HCT116 (cell line): ENCODE data around the gene PLXNB3. TPM values are rescaled to one million over a fixed set of nuclear protein-coding genes. Genes with fewer than 3 reads are reported as not detected.

Experiments
- ATAC-seq: fragments of 200-7000 bp; cut with Tn5 transposase; 2 replicates; pipeline ENCODE4 v1.9.1; 2020; ENCODE audit warnings: mild to moderate bottlenecking, moderate library complexity
- BruUV-seq: library from RNA; stranded (reverse); fragments of 400-500 nt; replicated peaks from 2 replicates; lab custom pipeline; 2021; lab: Mats Ljungman, UMichigan
- CTCF ChIA-PET: fragments of 300-600 bp; sonication (Branson Sonifier 250); formaldehyde crosslinking; loops from one replicate; lab custom pipeline; 2021; ENCODE audit warnings: antibody characterized with exemption; lab: Charles Lee
- POLR2A ChIA-PET: fragments of 300-600, 350-600 bp; sonication (Branson Sonifier 250); formaldehyde crosslinking; loops from one replicate; lab custom pipeline; 2021; ENCODE audit warnings: antibody characterized with exemption; lab: Charles Lee
- RAD21 ChIA-PET, 2 experiments: fragments of 300-600 bp; sonication (Branson Sonifier 250); formaldehyde crosslinking; loops; one replicate each; lab custom pipeline; 2023; ENCODE audit warnings: low total read pairs in 2 of 2; ENCODE audit not compliant: uncharacterized antibody in 2 of 2, unreplicated experiment in 2 of 2, low non-redundant PET in 1 of 2; lab: Charles Lee
- DNase-seq: peaks from one replicate; pipeline ENCODE4 v3.0.0-alpha.2; 2010; ENCODE audit warnings: low read depth, low spot score
- H2AFZ ChIP-seq: fragments of 200-600 bp; shearing (Covaris generic), sonication (generic); 2 replicates; pipeline ENCODE4 v1.6.1; 2017; ENCODE audit warnings: low read depth, mixed run types, mixed read lengths, antibody characterized with exemption, low read length; ENCODE audit not compliant: poor library complexity, severe bottlenecking
- H3K27ac ChIP-seq: 2 replicates; pipeline ENCODE4 v1.5.1; 2012; ENCODE audit warnings: low read depth, low read length
- H3K27me3 ChIP-seq: fragments of 200-600 bp; sonication (generic); 2 replicates; pipeline ENCODE4 v1.6.1; 2016; ENCODE audit warnings: mixed run types, low read length, mixed read lengths; ENCODE audit not compliant: insufficient read depth
- H3K36me3 ChIP-seq, 2 experiments: fragments of 200-500 bp in 1 of 2; fragments of 200-600 bp in 1 of 2; sonication (Bioruptor generic) in 1 of 2; sonication (generic) in 1 of 2; 2 replicates each; pipeline versions ENCODE4 v1.5.1 to v1.6.1; 2014 to 2016; ENCODE audit warnings: low read length in 2 of 2, inconsistent platforms in 1 of 2, mixed read lengths in 1 of 2, mixed run types in 1 of 2; ENCODE audit not compliant: insufficient read depth in 2 of 2, control insufficient read depth in 1 of 2
- H3K4me1 ChIP-seq, 2 experiments: fragments of 200-600 bp in 1 of 2; sonication (generic) in 1 of 2; 2 replicates each; pipeline versions ENCODE4 v1.5.1 to v1.6.1; 2012 to 2017; ENCODE audit warnings: low read length in 2 of 2, inconsistent platforms in 1 of 2, mild to moderate bottlenecking in 1 of 2, mixed read lengths in 1 of 2, mixed run types in 1 of 2, moderate library complexity in 1 of 2; ENCODE audit not compliant: insufficient read depth in 2 of 2, control insufficient read depth in 1 of 2
- H3K4me2 ChIP-seq: fragments of 200-600 bp; sonication (generic); 2 replicates; pipeline ENCODE4 v1.6.1; 2017; ENCODE audit warnings: mixed run types, low read length, mixed read lengths
- H3K4me3 ChIP-seq, 2 experiments: fragments of 200-600 bp in 1 of 2; sonication (generic) in 1 of 2; replicated peaks in 1 of 2; 2 replicates each; pipeline ENCODE4 v1.5.1; 2011 to 2016; ENCODE audit warnings: low read length in 2 of 2, control low read depth in 1 of 2, low read depth in 1 of 2, mild to moderate bottlenecking in 1 of 2, mixed read lengths in 1 of 2, mixed run types in 1 of 2
- H3K79me2 ChIP-seq: fragments of 200-600 bp; sonication (generic); 2 replicates; pipeline ENCODE4 v1.6.1; 2017; ENCODE audit warnings: mild to moderate bottlenecking, mixed run types, low read length, moderate library complexity, mixed read lengths; ENCODE audit not compliant: insufficient read depth
- H3K9ac ChIP-seq: fragments of 200-600 bp; sonication (generic); 2 replicates; pipeline ENCODE4 v1.6.1; 2016; ENCODE audit warnings: low read length, mixed read lengths
- H3K9me2 ChIP-seq: fragments of 200-600 bp; sonication (generic), shearing (Covaris generic); 2 replicates; pipeline ENCODE4 v1.6.1; 2017; ENCODE audit warnings: mixed run types, mild to moderate bottlenecking, moderate library complexity; ENCODE audit not compliant: insufficient read depth
- H3K9me3 ChIP-seq, 2 experiments: fragments of 200-500 bp in 1 of 2; fragments of 200-600 bp in 1 of 2; sonication (Bioruptor generic) in 1 of 2; sonication (generic) in 1 of 2; 2 replicates each; pipeline ENCODE4 v1.6.1; 2014 to 2017; ENCODE audit warnings: low read length in 2 of 2, mixed read lengths in 2 of 2, inconsistent platforms in 1 of 2, low read depth in 1 of 2, mild to moderate bottlenecking in 1 of 2, mixed run types in 1 of 2, moderate library complexity in 1 of 2; ENCODE audit not compliant: control insufficient read depth in 1 of 2, insufficient read depth in 1 of 2
- H4K20me1 ChIP-seq: fragments of 200-600 bp; sonication (generic), shearing (Covaris generic); 2 replicates; pipeline ENCODE4 v1.6.1; 2017; ENCODE audit warnings: mixed run types, mild to moderate bottlenecking, moderate library complexity; ENCODE audit not compliant: insufficient read depth
- ATF3 ChIP-seq: IDR thresholded peaks from 2 replicates; pipeline ENCODE4 v1.6.1; 2012
- CEBPB ChIP-seq: IDR thresholded peaks from 2 replicates; pipeline ENCODE4 v1.6.1; 2012; ENCODE audit warnings: low read depth
- CTCF ChIP-seq, 3 experiments: fragments of 200-600 bp in 1 of 3; sonication (generic) in 1 of 3; IDR thresholded peaks in 2 of 3; conservative IDR thresholded peaks in 1 of 3; 2 replicates each; pipeline ENCODE4 v1.5.1; 2012 to 2017; ENCODE audit warnings: low read depth in 2 of 3, low read length in 2 of 3, antibody characterized with exemption in 1 of 3, borderline replicate concordance in 1 of 3, control low read depth in 1 of 3, mild to moderate bottlenecking in 1 of 3, mixed read lengths in 1 of 3, mixed run types in 1 of 3, moderate library complexity in 1 of 3; ENCODE audit not compliant: insufficient read depth in 1 of 3
- EGR1 ChIP-seq: IDR thresholded peaks from 2 replicates; pipeline ENCODE4 v1.6.1; 2012; ENCODE audit warnings: low read depth
- ELF1 ChIP-seq: IDR thresholded peaks from 2 replicates; pipeline ENCODE4 v1.6.1; 2012; ENCODE audit warnings: low read depth, borderline replicate concordance
- EZH2 ChIP-seq: fragments of 200-600 bp; sonication (generic); IDR thresholded peaks from 2 replicates; pipeline ENCODE4 v1.6.1; 2017; ENCODE audit warnings: antibody characterized with exemption, mixed run types
- FOSL1 ChIP-seq: IDR thresholded peaks from 2 replicates; pipeline ENCODE4 v1.6.1; 2012; ENCODE audit warnings: low read depth
- JUND ChIP-seq: IDR thresholded peaks from 2 replicates; pipeline ENCODE4 v1.6.1; 2012
- MAX ChIP-seq: IDR thresholded peaks from 2 replicates; pipeline ENCODE4 v1.6.1; 2012
- POLR2A ChIP-seq: IDR thresholded peaks from 2 replicates; pipeline ENCODE4 v1.7.0; 2011; ENCODE audit warnings: borderline replicate concordance; ENCODE audit not compliant: insufficient read depth, insufficient read length; ENCODE audit errors: extremely low read depth
- POLR2AphosphoS5 ChIP-seq: IDR thresholded peaks from 2 replicates; pipeline ENCODE4 v1.6.1; 2011; ENCODE audit warnings: mild to moderate bottlenecking, low read depth, low read length, moderate library complexity
- SIN3A ChIP-seq: IDR thresholded peaks from 2 replicates; pipeline ENCODE4 v1.6.1; 2012; ENCODE audit warnings: low read depth
- SP1 ChIP-seq: IDR thresholded peaks from 2 replicates; pipeline ENCODE4 v1.6.1; 2012; ENCODE audit warnings: low read depth
- TCF7L2 ChIP-seq: IDR thresholded peaks from 2 replicates; pipeline ENCODE4 v1.7.0; 2011; ENCODE audit warnings: borderline replicate concordance, inconsistent platforms; ENCODE audit not compliant: insufficient read depth, insufficient read length; ENCODE audit errors: extremely low read depth
- ZFX ChIP-seq: fragments of 450-650 bp; IDR thresholded peaks from 2 replicates; pipeline ENCODE4 v1.6.1; 2017
- ZNF274 ChIP-seq: fragments of 200-500 bp; sonication (Bioruptor generic); IDR thresholded peaks from 2 replicates; pipeline ENCODE4 v1.6.1; 2014; ENCODE audit warnings: mild to moderate bottlenecking, low read depth, low read length, inconsistent platforms
- intact Hi-C: fragments of 100-400 bp; cut with micrococcal nuclease; formaldehyde crosslinking; loops from 2 replicates; pipeline ENCODE4 v1.10.0; 2022
- total RNA-seq: library from RNA; stranded (reverse); gene quantifications from one replicate; pipeline ENCODE4 v1.2.1, GENCODE V29; 2021; ENCODE audit not compliant: unreplicated experiment

PLXNB3 gene
- total RNA-seq, 1 experiment from 2014 or later: 4.8 TPM

GRCh38 chrX:153762626-153763173 is 1.3 kb upstream of the PLXNB3 start (continued):
- TF ChIP-seq FOSL1: no peak
- TF ChIP-seq ZNF274: no peak
- no peak for TF ChIP-seq ATF3
- no peak for TF ChIP-seq POLR2A

GRCh38 chrX:153763298-153763932 is 634 bp upstream of the PLXNB3 start:
- intact Hi-C loops: no loop called here
- Histone ChIP-seq H3K9me2 (no peaks in the 10 kb centered on the region), H3K27ac (no peak overlapping the region), H2AFZ (no peak overlapping the region), H3K36me3 (no peaks in the 10 kb centered on the region), H3K4me2 (peak overlapping the region; percentile 79), H3K9me3 (no peaks in the 10 kb centered on the region), H3K9ac (no peak overlapping the region), H3K79me2 (no peaks in the 10 kb centered on the region), H3K27me3 (no peaks in the 10 kb centered on the region), H4K20me1 (no peaks in the 10 kb centered on the region), H3K4me3 (no peak overlapping the region), H3K4me1 (peaks cover 0 to 10% of the 10 kb centered on the region in 2 experiments; a peak in 2 of 4 replicates)
- POLR2A ChIA-PET: no interaction called here
- ATAC-seq (no peak), DNase-seq (no peak)
- CTCF ChIA-PET: interaction anchor here (2.1 kb wide), 1 partner anchor 183 kb away, joined by 8 read pairs; no protein-coding TSS in a partner anchor
- RAD21 ChIA-PET: interaction anchor here in 1 of 2 experiments (0.6 kb wide), 1 partner anchor 71 kb away, joined by 4 read pairs; no protein-coding TSS in a partner anchor
- BruUV-seq: no TSS peak
- TF ChIP-seq ZFX: no peak
- TF ChIP-seq EZH2: no peak
- no peak for TF ChIP-seq JUND
- TF ChIP-seq SIN3A: no peak
- TF ChIP-seq TCF7L2: no peak
- no peak for TF ChIP-seq FOSL1
- TF ChIP-seq SP1: no peak
- no peak for TF ChIP-seq EGR1
- no peak for TF ChIP-seq MAX
- no peak for TF ChIP-seq CEBPB
- TF ChIP-seq CTCF (IDR thresholded peaks at IDR 0.05 in 2 of 3, conservative IDR thresholded peaks at IDR 0.05 in 1 of 3; ENCODE audit: borderline replicate concordance in 1 of 3, insufficient read depth in 1 of 3, low read depth in 2 of 3, low read length in 2 of 3): no peak
- no peak for TF ChIP-seq POLR2AphosphoS5
- TF ChIP-seq ELF1: no peak
